Hippocampal formation (tissue), 2 donors: ENCODE measurements around the gene PIP5K1B.

Source experiments
- DNase-seq, 2 donors: peaks; one replicate each; lab custom pipeline; 2025; lab: John Stamatoyannopoulos, UW

The PIP5K1B gene

GRCh38 chr9:68913054-68913453 is 208.0 kb downstream of the PIP5K1B start:
- no peak for DNase-seq

DNA sequence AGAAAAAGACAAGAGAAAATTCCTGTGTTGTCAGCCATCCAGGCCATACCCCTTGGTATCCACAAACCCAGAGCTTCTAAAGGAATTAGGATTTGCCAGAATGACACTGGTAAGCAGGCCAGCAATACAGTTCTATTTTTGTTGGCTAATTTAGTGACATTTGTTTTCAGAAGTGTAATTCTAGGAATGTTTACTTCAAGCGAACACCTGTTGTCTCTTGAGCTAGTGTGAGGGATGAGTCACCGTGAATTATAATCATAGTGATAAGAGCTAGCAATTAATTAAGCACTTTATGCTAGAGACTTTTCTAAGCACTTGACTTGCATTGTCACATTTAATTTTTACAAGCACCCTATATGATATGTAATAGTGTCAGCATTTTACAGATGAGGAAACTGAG is 209.7 kb downstream of the PIP5K1B start:
- DNase-seq, result no peak

GRCh38 chr9:68919661-68920060 is 214.6 kb downstream of the PIP5K1B start:
- DNase-seq, result no peak

GRCh38 chr9:68920921-68921320 is 215.9 kb downstream of the PIP5K1B start:
- no peak for DNase-seq

DNA sequence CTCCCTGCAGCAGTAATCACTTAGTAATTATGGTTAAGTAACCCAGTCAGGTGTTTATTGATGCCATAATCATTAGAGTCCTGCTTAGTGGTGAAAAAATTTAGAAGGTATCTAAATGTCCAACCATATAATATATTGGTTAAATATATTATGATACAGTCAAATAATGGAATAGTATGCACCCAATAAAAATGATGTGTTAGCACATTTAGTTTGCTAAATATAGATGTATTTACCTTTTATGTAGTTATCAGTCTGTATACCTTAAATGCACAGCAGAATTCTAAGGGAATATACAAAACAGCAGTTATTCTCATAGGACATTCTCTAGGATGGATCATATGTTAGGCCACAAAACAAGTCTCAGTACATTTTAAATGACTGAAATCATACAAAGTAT is 218.4 kb downstream of the PIP5K1B start:
- DNase-seq, result no peak

DNA sequence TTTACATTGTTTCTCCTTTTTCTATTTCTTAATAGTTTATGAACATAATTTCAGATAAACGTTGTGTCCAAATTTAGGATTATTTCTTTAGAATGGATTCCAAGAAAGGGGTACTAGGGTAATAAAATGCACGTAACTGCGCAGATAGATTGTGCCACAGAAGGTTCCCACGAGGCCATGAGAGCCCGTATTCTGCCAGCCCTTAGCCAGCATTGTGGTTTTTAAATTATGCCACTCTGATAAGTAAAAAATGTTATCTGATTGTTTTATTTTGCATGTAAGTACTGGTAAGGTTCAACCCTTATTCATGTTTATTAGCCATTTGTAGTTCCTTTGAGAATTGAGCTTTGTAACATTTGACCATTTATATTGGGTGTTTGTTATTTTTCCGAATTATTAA is 220.1 kb downstream of the PIP5K1B start:
- no peak for DNase-seq

GRCh38 chr9:68927165-68927564 is 222.1 kb downstream of the PIP5K1B start:
- no peak for DNase-seq

GRCh38 chr9:68931821-68932220 is 226.8 kb downstream of the PIP5K1B start:
- no peak for DNase-seq

DNA sequence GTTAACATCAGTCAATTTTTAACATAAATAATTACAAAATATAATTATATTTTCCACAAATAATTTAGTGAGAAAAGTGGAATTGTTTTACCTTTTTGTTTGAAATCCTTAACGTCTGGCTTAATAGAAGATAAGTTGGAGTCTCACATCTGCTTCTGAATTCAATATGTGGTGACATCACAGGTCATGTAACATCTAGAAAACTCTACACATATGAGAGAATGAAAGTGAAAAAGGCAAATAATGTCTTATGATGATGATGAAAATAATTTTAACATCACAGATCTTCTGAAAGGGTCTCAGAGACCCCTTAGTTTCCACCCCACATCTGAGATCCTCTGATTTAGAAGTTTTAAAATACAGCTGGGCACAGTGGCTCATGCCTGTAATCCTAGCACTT is 227.4 kb downstream of the PIP5K1B start:
- DNase-seq, result no peak

GRCh38 chr9:68933434-68934328 is 228.6 kb downstream of the PIP5K1B start:
- no peak for DNase-seq

DNA sequence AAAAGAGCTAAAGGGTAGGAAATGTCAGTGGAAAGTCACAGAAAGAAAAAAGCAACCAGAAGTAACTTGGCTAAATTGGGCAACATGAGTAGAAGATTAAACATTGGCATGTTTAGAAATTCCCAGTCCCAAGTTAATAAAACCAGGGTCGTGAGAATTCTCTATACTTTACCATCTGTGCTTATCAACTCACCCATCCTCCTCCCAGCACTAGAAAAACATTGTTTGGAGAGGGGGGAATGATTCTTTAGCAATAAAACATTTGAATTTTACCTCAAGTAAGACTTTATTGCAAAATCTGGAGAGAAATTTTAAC is 229.2 kb downstream of the PIP5K1B start:
- DNase-seq, result no peak

DNA sequence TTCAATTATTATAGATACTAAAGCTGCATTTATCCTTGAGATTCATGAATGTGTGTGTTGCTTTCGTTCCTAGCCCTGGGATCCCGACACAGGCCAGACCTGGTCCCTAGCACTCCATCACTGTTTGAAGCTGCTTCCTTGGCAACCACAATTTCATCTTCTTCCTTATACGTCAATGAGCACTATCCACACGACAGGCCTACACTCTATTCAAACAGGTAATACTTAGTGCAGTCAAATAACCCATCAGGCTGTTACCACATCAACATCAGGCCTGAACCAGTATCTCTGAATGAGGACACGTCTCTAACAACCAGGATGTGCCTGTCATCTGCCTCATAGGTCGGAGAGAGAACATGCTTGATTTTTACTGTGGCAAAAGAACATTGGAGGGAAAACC is 235.5 kb downstream of the PIP5K1B start:
- DNase-seq, result no peak

- DNase-seq, result no peak
Observed at GRCh38 chr9:68941780-68942459, 236.9 kb downstream of the PIP5K1B start.

GRCh38 chr9:68942790-68943189 is 237.8 kb downstream of the PIP5K1B start:
- DNase-seq, result no peak

DNA sequence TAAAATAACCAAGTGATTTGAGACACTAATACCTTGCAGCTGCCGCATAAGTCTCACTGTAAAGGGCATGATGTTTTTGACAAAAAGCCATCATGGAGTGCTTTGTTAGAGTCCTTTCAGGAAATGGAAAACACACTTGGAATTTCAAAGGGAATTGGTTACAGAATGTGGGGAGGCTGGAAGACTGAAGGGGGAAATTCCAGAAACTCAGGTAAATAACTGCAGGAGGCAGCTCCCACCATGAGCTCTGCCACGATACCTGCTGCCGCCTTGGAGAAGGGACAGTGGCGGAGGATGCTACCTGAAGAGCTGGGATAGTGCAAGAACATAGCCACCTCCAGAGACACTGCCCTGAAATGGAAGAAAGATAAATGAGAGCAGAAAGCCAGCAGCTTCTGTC is 242.0 kb downstream of the PIP5K1B start:
- no peak for DNase-seq

- DNase-seq, result no peak
Observed at GRCh38 chr9:68947842-68948569, 243.0 kb downstream of the PIP5K1B start.

- DNase-seq, result no peak
Observed at GRCh38 chr9:68949271-68950000, 244.4 kb downstream of the PIP5K1B start.

DNA sequence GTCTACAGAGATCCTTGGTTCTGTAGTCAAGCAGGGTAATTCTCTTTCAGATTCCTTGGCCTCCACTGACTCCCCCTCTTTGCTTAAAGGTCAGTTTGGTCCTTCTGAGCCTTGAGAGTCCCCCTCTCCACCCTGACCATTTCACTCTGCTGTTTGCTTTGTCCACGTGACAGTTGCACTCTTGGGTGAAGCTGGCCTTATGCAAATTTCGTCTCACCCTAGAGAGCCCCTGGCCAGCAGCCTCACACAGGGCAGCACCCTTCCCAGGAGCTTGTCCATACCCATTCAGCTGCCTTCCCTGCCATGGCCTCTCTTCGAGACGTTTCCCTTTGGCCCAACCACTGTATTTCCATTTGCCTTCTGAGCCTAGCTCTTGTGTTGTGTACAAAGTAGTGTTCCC is 245.1 kb downstream of the PIP5K1B start:
- DNase-seq, result no peak

DNA sequence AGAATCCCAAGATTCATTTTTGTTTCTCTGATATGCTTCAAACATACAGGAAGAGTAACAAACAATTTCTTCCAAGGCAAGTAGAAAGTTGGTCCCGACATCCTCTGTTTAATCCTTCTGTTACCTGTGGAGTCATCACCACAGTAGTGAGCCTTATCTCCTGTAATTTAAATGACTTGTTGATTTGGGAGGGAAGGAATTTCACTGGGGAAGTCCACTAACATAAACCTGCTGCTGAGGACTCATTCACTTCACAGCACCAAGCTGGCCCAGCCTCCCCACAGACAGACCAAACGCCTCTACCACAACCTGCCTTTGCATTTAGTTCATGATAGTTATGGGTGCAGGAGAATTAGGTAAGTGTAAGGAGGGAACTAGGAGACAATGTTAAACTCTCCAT is 245.6 kb downstream of the PIP5K1B start:
- no peak for DNase-seq

DNA sequence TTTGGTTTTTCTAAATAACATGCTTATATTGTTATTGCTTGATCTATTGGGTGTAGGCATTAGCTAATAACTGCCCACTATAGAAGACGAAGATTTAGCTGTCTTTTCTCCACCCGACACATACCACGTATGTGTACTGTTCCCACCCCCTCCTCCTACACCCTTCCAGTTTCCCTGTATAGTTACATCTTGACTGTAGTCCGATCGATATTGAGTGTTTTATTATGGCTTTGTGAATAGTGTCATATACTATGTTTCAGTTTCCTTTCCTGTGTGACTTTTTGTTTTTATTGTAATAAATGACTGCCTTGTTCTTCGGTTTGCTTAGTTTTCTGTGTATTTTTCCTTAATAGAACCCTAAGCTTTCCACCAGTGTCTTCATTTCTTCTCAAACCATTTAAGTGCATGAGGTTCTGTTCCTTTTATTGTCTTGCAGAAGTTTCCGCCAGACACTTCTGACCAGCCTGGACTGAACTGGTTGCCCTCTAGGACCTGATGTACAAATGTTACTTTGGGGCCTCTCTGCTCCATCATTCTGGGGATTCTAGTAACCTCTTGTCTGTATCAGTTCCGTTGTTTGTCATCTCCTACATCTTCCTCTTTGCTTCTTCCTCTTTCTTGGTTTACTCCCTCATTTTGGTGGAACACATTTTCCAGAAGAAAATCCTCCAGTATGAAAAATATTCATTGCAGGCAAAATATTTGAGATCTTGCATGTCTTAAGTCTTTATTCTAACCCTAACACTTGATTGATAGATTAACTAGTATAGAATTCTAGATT is 247.0 kb downstream of the PIP5K1B start:
- DNase-seq, result peak in 1 of 2 donors; percentile 29

DNA sequence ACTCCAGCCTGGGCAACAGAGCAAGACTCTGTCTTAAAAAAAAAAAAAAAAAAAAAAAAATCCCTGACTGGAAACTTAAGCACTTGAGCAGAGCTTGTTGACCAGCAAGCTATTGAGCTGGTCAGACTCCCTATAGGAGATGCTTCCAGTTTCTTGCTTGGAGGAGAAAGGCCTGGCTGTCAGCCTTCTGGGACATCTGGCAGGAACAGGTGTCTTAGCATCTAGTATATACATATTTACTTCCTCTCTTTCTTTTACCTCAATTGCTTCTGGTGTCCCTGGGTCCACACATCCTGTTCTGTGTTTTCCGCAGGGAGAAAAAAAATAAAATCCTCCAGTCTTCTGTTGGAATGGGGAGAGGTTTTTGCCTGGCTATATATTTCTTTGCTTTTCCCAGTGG is 248.7 kb downstream of the PIP5K1B start:
- no peak for DNase-seq
